Activated CD4-positive, CD25-positive, alpha-beta regulatory T cell treated with anti-CD3 and anti-CD28 coated beads, Interleukin-2, amount 50 U/mL, for 24 hours (primary cell): ENCODE measurements around the gene C17orf113.

Source experiments
- ATAC-seq, 2 donors: fragments of 150-1000 bp; cut with Tn5 transposase; one replicate each; pipeline ENCODE4 v1.10.0; 2021; ENCODE audit warnings: mild to moderate bottlenecking in 1 of 2, moderate library complexity in 1 of 2

C17orf113 gene

GRCh38 chr17:42050393-42051012 is at the start of gene C17orf113:
TSS of gene C17orf113 (minus strand) at chr17:42050601. CDS start at chr17:42043376, 7,225 bp downstream.
- peak; percentile 66 to 81 for ATAC-seq

DNA sequence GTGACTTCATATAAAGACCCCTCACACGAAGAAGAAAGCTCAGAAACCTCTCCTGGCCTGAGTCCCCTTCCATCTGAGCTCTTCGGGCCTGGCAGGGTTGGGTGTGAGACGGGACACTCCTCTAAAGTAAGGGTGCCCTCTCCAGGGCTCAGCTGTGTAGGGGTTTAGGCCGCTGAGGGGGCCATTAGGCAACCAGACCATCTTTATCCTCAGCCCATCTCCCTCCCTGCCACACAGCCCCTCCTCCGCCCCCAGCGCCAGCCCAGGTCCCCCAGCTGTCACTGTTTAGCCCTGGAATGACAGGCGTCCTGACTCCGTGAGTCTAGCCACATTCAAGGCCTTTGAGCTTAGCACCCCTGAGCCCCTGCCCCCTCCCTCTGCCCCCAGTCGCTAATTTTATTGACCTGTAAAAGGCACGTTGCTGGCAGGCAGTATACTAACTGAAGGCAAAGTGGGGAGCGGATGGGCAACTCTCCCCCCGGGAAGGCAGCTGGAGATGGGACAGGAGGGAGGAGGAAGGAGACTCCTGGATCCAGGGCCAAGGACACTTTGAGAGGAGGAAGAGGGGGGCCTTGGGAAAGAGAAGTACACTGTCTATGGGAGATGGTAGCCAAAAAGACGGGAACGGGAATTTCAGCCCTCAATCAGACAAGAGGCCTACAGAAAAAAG is 48.5 kb upstream of the C17orf113 start:
- no peak for ATAC-seq

DNA sequence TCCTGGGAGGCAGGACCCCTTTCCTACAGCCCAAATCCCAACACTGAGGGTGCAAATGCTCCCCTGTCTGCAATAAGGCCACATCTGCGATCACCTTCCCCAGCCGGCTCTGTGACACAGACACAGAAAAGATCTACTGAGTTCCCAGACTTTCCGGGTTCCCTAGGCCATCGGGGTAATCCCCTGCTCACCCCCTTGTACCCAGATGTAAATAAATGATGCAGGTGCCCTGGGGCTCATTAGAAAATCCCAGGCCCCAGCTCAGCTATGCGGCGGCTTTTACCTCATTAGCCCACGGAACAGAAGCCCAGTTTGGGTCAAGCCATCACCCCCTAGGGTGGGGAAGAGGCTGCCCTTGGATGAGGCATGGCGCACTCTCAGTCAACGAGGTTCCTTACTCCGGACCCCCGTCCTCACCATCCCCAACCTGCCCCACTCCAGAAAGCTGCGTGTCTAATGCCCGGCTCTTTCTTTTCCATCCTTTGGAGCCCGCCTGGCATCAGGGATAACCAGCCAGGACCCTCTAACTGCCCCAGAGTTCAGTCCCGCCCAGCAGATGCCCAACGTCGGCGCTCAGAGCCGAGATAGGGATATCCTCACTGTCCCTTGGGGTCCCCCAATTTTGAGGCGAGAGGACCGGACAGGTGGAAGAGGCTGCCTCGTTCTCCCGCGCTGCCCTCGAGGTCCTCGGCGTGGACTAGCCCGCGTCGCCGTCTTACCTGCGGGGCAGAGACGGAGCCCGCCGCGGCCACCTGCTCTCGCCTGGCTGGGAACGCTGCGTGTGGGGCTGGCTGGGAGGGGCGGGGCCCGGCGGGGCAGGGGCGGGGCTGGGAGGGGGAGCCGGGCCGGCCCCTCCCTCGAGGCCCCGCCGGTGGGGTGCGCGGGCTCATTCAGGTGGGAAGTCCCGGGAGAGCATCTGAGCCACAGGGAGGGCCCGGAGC is 47.6 kb upstream of the C17orf113 start, which contains the start of gene ZNF385C:
TSS of gene ZNF385C (minus strand) at position 783 of the 941 bp plus-strand sequence. CDS start 35,417 bp downstream, outside the sequence.
- ATAC-seq = peak; percentile 59 to 60

DNA sequence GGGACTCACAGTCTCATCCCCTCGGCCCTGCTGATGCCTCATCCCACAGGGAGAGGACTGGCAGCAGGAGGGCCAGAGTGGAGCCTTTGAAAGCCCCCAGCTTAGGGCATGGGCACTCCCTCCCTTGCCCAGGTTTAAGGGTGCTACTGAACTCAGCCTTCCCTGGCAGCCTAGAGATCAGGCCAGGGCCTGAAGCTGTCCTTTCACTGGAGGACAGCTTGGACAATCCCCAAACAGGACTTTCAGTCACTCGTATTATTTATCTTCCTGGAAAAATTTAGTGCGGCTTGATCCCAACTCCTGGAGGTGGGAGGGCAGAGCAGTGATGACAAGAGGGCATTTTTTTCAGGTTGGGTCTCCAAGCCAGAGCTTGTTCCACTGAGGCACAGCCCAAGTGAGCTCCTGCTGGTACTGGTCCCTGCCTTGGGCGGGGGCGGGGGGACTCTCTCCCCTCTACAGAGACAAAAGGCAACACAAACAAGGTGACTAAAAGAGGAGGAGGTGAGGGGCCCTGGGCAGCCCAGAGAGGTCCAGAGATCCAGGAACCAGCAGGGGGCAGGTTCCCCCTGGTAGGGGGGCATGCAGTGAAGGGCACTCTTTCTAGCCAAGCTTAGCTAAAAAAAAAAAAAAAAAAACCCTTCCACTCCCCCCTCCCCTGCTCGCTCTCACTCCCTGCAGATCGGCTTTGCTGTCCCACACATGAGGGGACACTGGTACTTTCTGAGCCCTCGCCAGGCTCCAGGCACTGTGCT is 46.1 kb upstream of the C17orf113 start:
- ATAC-seq = no peak

GRCh38 chr17:42094375-42095069 is 44.1 kb upstream of the C17orf113 start:
- no peak for ATAC-seq

GRCh38 chr17:42092939-42093338 is 42.5 kb upstream of the C17orf113 start:
- no peak for ATAC-seq

GRCh38 chr17:42090964-42091790 is 40.8 kb upstream of the C17orf113 start:
- no peak for ATAC-seq

DNA sequence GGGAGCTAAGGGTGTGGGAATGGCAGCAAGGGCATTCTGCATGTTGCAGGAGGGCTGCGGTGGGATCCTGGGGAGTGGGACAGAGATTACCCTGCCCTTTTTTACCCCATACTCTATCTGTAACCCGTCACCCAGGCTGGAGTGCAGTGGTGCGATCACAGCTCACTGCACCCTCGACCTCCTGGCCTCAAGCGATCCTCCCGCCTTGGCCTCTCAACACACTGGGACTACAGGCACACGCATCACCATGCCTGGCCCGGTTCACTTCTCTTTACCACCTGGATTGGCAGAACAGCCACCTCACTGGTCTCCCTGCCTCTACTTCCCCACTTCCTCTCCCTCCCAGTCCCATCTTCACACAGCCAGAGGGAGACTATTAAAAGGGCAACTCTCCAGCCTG is 38.3 kb upstream of the C17orf113 start:
- no peak for ATAC-seq

- ATAC-seq = no peak
Measured at GRCh38 chr17:42087736-42088705, 37.6 kb upstream of the C17orf113 start.

DNA sequence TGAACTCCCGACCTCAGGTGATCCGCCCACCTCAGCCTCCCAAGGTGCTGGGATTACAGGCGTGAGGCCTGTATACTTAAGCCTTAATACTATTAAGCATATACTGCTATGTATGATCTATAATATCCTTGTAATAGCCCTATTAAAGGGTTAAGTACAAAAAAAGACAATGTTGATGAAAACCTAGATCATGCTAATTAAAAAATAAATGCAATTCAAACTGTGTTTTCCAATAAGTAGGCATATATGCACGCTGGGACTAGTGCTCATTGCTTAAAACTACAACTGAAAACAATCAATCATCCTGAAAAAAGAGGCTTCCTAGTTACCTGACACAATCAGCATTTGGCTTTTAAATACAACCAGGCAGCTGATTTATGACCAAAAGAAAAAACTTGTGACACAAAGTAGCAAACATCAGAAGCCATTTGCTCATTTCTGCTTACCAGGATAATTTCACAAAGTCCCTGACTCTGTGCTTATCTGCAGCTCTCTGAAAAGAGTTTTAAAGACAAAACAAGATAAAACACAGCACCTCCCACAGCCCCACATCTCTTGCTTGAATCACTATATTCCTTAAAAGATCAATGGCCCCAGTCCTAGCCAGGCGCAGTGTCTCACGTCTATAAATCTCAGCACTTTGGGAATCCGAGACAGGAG is 36.8 kb upstream of the C17orf113 start:
- no peak for ATAC-seq

GRCh38 chr17:42081516-42082129 is 31.2 kb upstream of the C17orf113 start:
- no peak for ATAC-seq

DNA sequence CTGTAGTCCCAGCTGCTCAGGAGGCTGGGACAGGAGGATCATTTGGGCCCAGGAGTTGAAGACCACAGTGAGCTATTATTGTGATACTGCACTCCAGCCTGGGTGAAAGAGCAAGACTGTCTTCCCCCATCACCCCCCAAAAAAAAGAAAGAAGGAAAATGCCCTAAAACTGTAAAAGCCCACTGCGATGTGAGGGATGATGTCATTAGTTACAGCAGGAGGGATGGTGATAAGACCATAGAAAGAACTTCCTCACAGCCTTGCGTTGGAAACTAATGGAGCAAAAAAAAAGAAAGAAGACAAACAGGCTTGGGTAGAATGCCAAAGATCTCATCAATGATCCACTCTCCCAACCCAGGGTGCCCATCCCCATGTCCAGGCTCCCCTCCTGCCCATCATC is 29.1 kb upstream of the C17orf113 start:
- no peak for ATAC-seq

GRCh38 chr17:42078396-42079043 is 28.1 kb upstream of the C17orf113 start:
- ATAC-seq = no peak

DNA sequence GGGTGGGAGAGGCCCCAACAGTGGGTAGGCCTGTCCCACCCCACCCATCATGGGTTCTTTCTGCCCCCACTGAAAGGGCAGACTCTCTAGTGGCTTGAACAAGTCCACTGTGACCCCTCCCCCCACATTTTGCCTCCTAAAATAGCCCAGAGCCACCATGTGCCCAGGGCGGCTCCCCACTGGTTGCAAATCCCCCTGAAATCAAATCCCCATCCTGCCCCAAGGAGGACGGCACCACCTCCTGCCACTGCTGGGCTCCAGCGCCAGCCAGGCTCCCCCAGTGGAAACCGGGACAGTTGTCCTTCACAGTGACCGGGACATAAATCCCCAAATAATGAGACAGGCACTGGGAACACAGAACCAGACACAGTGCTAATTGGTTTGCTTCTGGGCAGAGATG is 27.4 kb upstream of the C17orf113 start:
- ATAC-seq = no peak

DNA sequence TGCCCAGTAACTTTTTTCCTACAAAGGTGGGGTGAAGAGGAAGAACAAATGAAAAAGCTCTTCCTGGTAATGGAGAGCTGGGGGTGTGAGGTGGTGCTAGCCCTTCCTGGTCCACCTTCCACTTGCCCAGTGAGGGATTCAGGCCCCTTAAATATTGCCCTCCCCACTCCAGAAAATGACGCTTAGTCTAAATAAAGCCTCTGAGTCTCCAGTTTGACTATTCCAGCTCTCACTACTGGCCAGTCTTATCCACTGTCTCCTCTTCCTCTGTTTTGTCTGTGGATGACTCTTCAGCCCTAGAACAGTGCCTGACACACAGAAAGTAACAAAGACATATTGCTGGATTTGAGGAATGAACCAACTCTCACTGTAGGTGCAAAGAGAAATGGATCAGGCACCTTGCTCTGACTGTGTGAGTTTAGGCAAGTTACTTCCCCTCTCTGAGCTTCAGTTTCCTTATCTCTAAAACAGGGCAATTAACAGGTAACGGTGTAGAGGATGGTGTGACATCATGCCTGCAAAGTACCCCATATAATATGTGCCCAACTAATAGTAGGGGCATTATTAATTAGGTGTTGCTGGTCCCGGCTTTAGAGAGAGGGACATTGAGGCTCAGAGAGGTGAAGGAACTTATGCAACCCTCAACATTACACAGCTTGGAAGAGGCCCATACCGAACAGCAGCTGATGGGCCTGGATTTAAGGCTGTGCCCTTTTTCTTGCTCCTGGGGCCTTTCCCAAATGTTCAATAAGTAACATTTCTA is 26.6 kb upstream of the C17orf113 start:
- no peak for ATAC-seq

GRCh38 chr17:42075789-42076188 is 25.4 kb upstream of the C17orf113 start:
- no peak for ATAC-seq
